Muscle of leg (tissue), 11 donors: ENCODE data around the gene AFF1. TPM values are rescaled to one million over a fixed set of nuclear protein-coding genes. Genes with fewer than 3 reads are reported as not detected.
A peak's percentile ranks its signal among the peaks of the same experiment; 100 is the strongest.
"Not testable (repeated sequence)": the region's sequence is repeated elsewhere in the genome, so short reads cannot be mapped to it uniquely, and the experiment has no call there.

Experiments used
- DNase-seq: peaks from one replicate; pipeline ENCODE4 v3.0.0; 2013
- H3K27ac ChIP-seq: one replicate; pipeline ENCODE4 v1.5.1; 2013; ENCODE audit warnings: mild to moderate bottlenecking, low read length, control low read depth
- H3K27me3 ChIP-seq: one replicate; pipeline ENCODE4 v1.6.1; 2013; ENCODE audit warnings: low read length; ENCODE audit not compliant: control insufficient read depth, insufficient read depth
- H3K36me3 ChIP-seq: one replicate; pipeline ENCODE4 v1.6.1; 2013; ENCODE audit warnings: low read length; ENCODE audit not compliant: control insufficient read depth, insufficient read depth
- H3K4me1 ChIP-seq: one replicate; pipeline ENCODE4 v1.6.1; 2013; ENCODE audit warnings: low read length; ENCODE audit not compliant: control insufficient read depth, insufficient read depth
- H3K4me3 ChIP-seq: one replicate; pipeline ENCODE4 v1.5.1; 2013; ENCODE audit warnings: low read length, control low read depth
- H3K9me3 ChIP-seq: replicated peaks from 2 replicates; pipeline ENCODE4 v1.6.1; 2013; ENCODE audit warnings: low read depth, low read length; ENCODE audit not compliant: control insufficient read depth
- WGBS: methylation state at CpG from one replicate; pipeline ENCODE4 v1.1.5; 2013; ENCODE audit warnings: missing lambda C conversion rate; ENCODE audit not compliant: insufficient coverage; 5-methylcytosine and 5-hydroxymethylcytosine counted together
- polyA plus RNA-seq, 8 donors: library from polyadenylated mRNA; unstranded; fragments of 120-200 nt; gene quantifications; one replicate each; pipeline versions ENCODE4 v1.2.1 to v1.2.3, GENCODE V29; 2013; ENCODE audit warnings: inconsistent platforms in 1 of 8, low replicate concordance in 1 of 8; ENCODE audit not compliant: insufficient read length in 8 of 8, insufficient read depth in 1 of 8
- total RNA-seq: library from RNA; stranded (reverse); fragments of 120-200 nt; gene quantifications from one replicate; pipeline ENCODE4 v1.2.4, GENCODE V29; 2013

The AFF1 gene
- total and polyA plus RNA-seq, 9 donors: 12.2 to 19.6 (median 15.5) TPM

GRCh38 chr4:87009095-87009648 is 74.4 kb downstream of the AFF1 start:
- H3K4me3 ChIP-seq: no peak overlapping the region
- peaks cover 8% of the 10 kb centered on the region for H3K4me1 ChIP-seq
- H3K27ac ChIP-seq: peak overlapping the region; percentile 8
- H3K9me3 ChIP-seq: no peaks in the 10 kb centered on the region
- H3K36me3 ChIP-seq: no peaks in the 10 kb centered on the region
- no peak for DNase-seq
- H3K27me3 ChIP-seq: no peaks in the 10 kb centered on the region
- WGBS: no CpG with 5 or more reads among the region's 2 CpGs

GRCh38 chr4:87010192-87010591 is 75.4 kb downstream of the AFF1 start:
- Histone ChIP-seq H3K4me3 (no peak overlapping the region), H3K9me3 (no peaks in the 10 kb centered on the region), H3K36me3 (no peaks in the 10 kb centered on the region), H3K27ac (no peak overlapping the region), H3K4me1 (peaks cover 8% of the 10 kb centered on the region), H3K27me3 (no peaks in the 10 kb centered on the region)
- DNase-seq: no peak
- no CpG with 5 or more reads among the region's 1 CpG for WGBS

GRCh38 chr4:87011340-87012034 is 76.7 kb downstream of the AFF1 start:
- Histone ChIP-seq H3K4me1 (peaks cover 2% of the 10 kb centered on the region), H3K36me3 (no peaks in the 10 kb centered on the region), H3K9me3 (no peaks in the 10 kb centered on the region), H3K27ac (no peak overlapping the region), H3K4me3 (no peak overlapping the region), H3K27me3 (no peaks in the 10 kb centered on the region)
- peak; percentile 56 for DNase-seq
- 100% methylated on average over 1 of the region's 5 CpGs for WGBS

GRCh38 chr4:87012265-87012953 is 77.6 kb downstream of the AFF1 start:
- no peaks in the 10 kb centered on the region for H3K27me3 ChIP-seq
- no peak overlapping the region for H3K27ac ChIP-seq
- H3K9me3 ChIP-seq: no peaks in the 10 kb centered on the region
- H3K36me3 ChIP-seq: no peaks in the 10 kb centered on the region
- no CpG with 5 or more reads among the region's 4 CpGs for WGBS
- no peak for DNase-seq
- no peak overlapping the region for H3K4me3 ChIP-seq
- peaks cover 2% of the 10 kb centered on the region for H3K4me1 ChIP-seq

GRCh38 chr4:87012954-87013308 is 78.1 kb downstream of the AFF1 start:
- H3K27ac ChIP-seq, H3K4me3 ChIP-seq, H3K4me1 ChIP-seq, DNase-seq, H3K36me3 ChIP-seq, H3K9me3 ChIP-seq, H3K27me3 ChIP-seq: not testable (repeated sequence)
- WGBS: no CpG with 5 or more reads among the region's 9 CpGs

- no peaks in the 10 kb centered on the region for H3K27me3 ChIP-seq
- DNase-seq: peak; percentile 76
- peak overlapping the region; percentile 39 for H3K27ac ChIP-seq
- H3K9me3 ChIP-seq: no peaks in the 10 kb centered on the region
- H3K4me1 ChIP-seq: peaks cover under 1% of the 10 kb centered on the region
- no CpG with 5 or more reads among the region's 2 CpGs for WGBS
- H3K4me3 ChIP-seq: no peak overlapping the region
- H3K36me3 ChIP-seq: no peaks in the 10 kb centered on the region
These were observed 79.5 kb downstream of the AFF1 start for GRCh38 chr4:87014284-87014782.

GRCh38 chr4:87015416-87015815 is 80.6 kb downstream of the AFF1 start:
- Histone ChIP-seq H3K9me3 (no peaks in the 10 kb centered on the region), H3K4me3 (no peak overlapping the region), H3K27me3 (no peaks in the 10 kb centered on the region), H3K4me1 (no peaks in the 10 kb centered on the region), H3K27ac (no peak overlapping the region), H3K36me3 (no peaks in the 10 kb centered on the region)
- 67% methylated on average over 1 of the region's 1 CpG for WGBS
- no peak for DNase-seq

GRCh38 chr4:87017580-87018342 is 83.0 kb downstream of the AFF1 start:
- Histone ChIP-seq H3K4me3 (no peak overlapping the region), H3K36me3 (no peaks in the 10 kb centered on the region), H3K27ac (no peak overlapping the region), H3K9me3 (no peaks in the 10 kb centered on the region), H3K27me3 (no peaks in the 10 kb centered on the region), H3K4me1 (no peaks in the 10 kb centered on the region)
- WGBS: 81% methylated on average over 3 of the region's 10 CpGs
- no peak for DNase-seq

GRCh38 chr4:87018753-87019152 is 83.9 kb downstream of the AFF1 start:
- Histone ChIP-seq H3K36me3 (no peaks in the 10 kb centered on the region), H3K9me3 (no peaks in the 10 kb centered on the region), H3K27me3 (no peaks in the 10 kb centered on the region), H3K4me1 (no peaks in the 10 kb centered on the region), H3K27ac (no peak overlapping the region), H3K4me3 (no peak overlapping the region)
- no peak for DNase-seq
- WGBS: no CpG with 5 or more reads among the region's 1 CpG

- no peaks in the 10 kb centered on the region for H3K27me3 ChIP-seq
These were observed 84.5 kb downstream of the AFF1 start for GRCh38 chr4:87019246-87019791.

More at GRCh38 chr4:87019246-87019791, 84.5 kb downstream of the AFF1 start:
- H3K27ac ChIP-seq: no peak overlapping the region
- no peak for DNase-seq
- 100% methylated on average over 2 of the region's 4 CpGs for WGBS
- H3K4me1 ChIP-seq: no peaks in the 10 kb centered on the region
- no peak overlapping the region for H3K4me3 ChIP-seq
- no peaks in the 10 kb centered on the region for H3K9me3 ChIP-seq
- no peaks in the 10 kb centered on the region for H3K36me3 ChIP-seq
